Vagina (tissue), 2 donors: ENCODE measurements around the gene LMAN1. TPM values are rescaled to one million over a fixed set of nuclear protein-coding genes. Genes with fewer than 3 reads are reported as not detected.

Experiments used
- DNase-seq, 2 donors: peaks; one replicate each; pipeline ENCODE4 v3.0.0-alpha.2; 2017; ENCODE audit errors: extremely low spot score in 2 of 2
- H3K27ac ChIP-seq: fragments of 200-600 bp; sonication (generic); one replicate; pipeline ENCODE4 v1.5.1; 2019
- H3K27me3 ChIP-seq: fragments of 200-600 bp; sonication (generic); one replicate; pipeline ENCODE4 v1.5.1; 2019
- H3K36me3 ChIP-seq, 2 donors: fragments of 200-600 bp; sonication (generic); one replicate each; pipeline ENCODE4 v1.5.1; 2017 to 2019
- H3K4me1 ChIP-seq: fragments of 200-600 bp; sonication (generic); one replicate; pipeline ENCODE4 v1.5.1; 2019
- H3K4me3 ChIP-seq, 2 donors: fragments of 200-600 bp; sonication (generic); 1 replicate in 1 of 2; 2 replicates in 1 of 2; pipeline ENCODE4 v1.5.1; 2016 to 2019
- H3K9me3 ChIP-seq: fragments of 200-600 bp; sonication (generic); one replicate; pipeline ENCODE4 v1.5.1; 2019
- CTCF ChIP-seq, 3 experiments: fragments of 450-650 bp in 2 of 3; fragments of 200-600 bp in 1 of 3; sonication (generic) in 1 of 3; IDR thresholded peaks; one replicate each; pipeline ENCODE4 v1.5.1; 2017 to 2019; ENCODE audit warnings: antibody characterized with exemption in 3 of 3, mild to moderate bottlenecking in 2 of 3, moderate library complexity in 2 of 3
- POLR2A ChIP-seq, 2 donors: fragments of 450-650 bp; IDR thresholded peaks; one replicate each; pipeline ENCODE4 v1.6.1; 2017; ENCODE audit warnings: antibody characterized with exemption in 2 of 2, mild to moderate bottlenecking in 2 of 2, moderate library complexity in 2 of 2
- POLR2AphosphoS5 ChIP-seq, 2 donors: sonication (generic); formaldehyde crosslinking; IDR thresholded peaks; one replicate each; pipeline ENCODE4 v1.9.0; 2017; ENCODE audit warnings: antibody characterized with exemption in 2 of 2, mild to moderate bottlenecking in 2 of 2, low read depth in 1 of 2; ENCODE audit not compliant: insufficient read depth in 1 of 2
- intact Hi-C: fragments of 100-400 bp; cut with DNase I; formaldehyde crosslinking; loops from one replicate; pipeline ENCODE4 v1.15.1; 2023
- total RNA-seq: library from RNA; depleted of rRNA; stranded (reverse); fragments of >200 nt; gene quantifications from one replicate; pipeline ENCODE4 v1.2.3, GENCODE V29; 2016

The LMAN1 gene
- total RNA-seq, 1 donor from 2014 or later: 52.8 TPM

- Histone ChIP-seq H3K4me3 (no peak overlapping the region), H3K36me3 (peaks cover 0 to 37% of the 10 kb centered on the region in 2 donors), H3K27ac (no peak overlapping the region), H3K4me1 (peaks cover 18% of the 10 kb centered on the region), H3K9me3 (no peaks in the 10 kb centered on the region), H3K27me3 (no peaks in the 10 kb centered on the region)
- intact Hi-C loops: no loop called here
- TF ChIP-seq POLR2AphosphoS5 (IDR thresholded peaks at IDR 0.05; ENCODE audit: insufficient read depth in 1 of 2, low read depth in 1 of 2): no peak
- TF ChIP-seq POLR2A (IDR thresholded peaks at IDR 0.05): no peak
- TF ChIP-seq CTCF (IDR thresholded peaks at IDR 0.05): no peak
- DNase-seq: no peak
Measured at GRCh38 chr18:59354731-59355130, 4.3 kb downstream of the LMAN1 start.

- H3K4me3 ChIP-seq: no peak overlapping the region
- peaks cover 14% of the 10 kb centered on the region for H3K4me1 ChIP-seq
- TF ChIP-seq CTCF (IDR thresholded peaks at IDR 0.05) (no peak), POLR2A (IDR thresholded peaks at IDR 0.05) (no peak), POLR2AphosphoS5 (IDR thresholded peaks at IDR 0.05; ENCODE audit: insufficient read depth in 1 of 2, low read depth in 1 of 2) (no peak)
- DNase-seq: no peak
- no peaks in the 10 kb centered on the region for H3K27me3 ChIP-seq
- intact Hi-C loops: no loop called here
- no peaks in the 10 kb centered on the region for H3K9me3 ChIP-seq
- peaks cover 0 to 49% of the 10 kb centered on the region in 2 donors for H3K36me3 ChIP-seq
- H3K27ac ChIP-seq: no peak overlapping the region
Measured at GRCh38 chr18:59353079-59353680, 5.9 kb downstream of the LMAN1 start.

DNA sequence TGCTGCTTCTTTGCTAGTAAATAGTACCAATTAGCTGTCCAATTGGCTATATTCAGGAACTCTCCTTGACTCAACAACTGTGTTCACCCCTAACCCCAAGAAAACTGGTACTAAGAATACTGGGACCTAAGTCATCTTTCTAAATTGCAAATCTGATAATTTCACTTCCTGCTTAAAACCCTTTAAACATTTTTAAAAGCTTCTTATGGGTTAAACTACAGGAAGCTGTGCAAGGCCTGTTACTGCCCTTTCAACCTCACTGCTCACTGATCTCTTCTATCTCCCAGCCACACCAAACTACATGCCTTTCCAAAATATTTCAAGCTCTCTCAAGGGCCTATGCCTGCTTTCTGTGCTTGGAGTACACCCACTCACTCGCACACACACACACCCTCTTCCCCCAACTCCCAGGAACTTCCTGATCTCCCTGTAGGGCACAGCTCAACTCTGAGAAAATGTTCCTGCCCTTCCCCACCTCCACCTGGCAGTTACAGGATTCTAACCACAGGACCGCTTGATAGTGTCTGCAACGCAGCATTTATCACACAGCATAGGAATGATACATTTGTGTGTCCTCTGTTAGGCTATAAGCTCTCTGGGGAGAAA lies 6.7 kb downstream of the LMAN1 start:
- Histone ChIP-seq H3K27me3 (no peaks in the 10 kb centered on the region), H3K4me1 (peaks cover 5% of the 10 kb centered on the region), H3K9me3 (no peaks in the 10 kb centered on the region), H3K36me3 (peaks cover 0 to 57% of the 10 kb centered on the region in 2 donors), H3K4me3 (no peak overlapping the region), H3K27ac (no peak overlapping the region)
- intact Hi-C loops: no loop called here
- no peak for DNase-seq
- TF ChIP-seq POLR2A (IDR thresholded peaks at IDR 0.05) (no peak), CTCF (IDR thresholded peaks at IDR 0.05) (no peak), POLR2AphosphoS5 (IDR thresholded peaks at IDR 0.05; ENCODE audit: insufficient read depth in 1 of 2, low read depth in 1 of 2) (no peak)

- Histone ChIP-seq H3K4me3 (no peak overlapping the region), H3K36me3 (peaks cover 0 to 77% of the 10 kb centered on the region in 2 donors), H3K27me3 (no peaks in the 10 kb centered on the region), H3K4me1 (no peaks in the 10 kb centered on the region), H3K27ac (no peak overlapping the region), H3K9me3 (no peaks in the 10 kb centered on the region)
- no peak for TF ChIP-seq POLR2AphosphoS5 (IDR thresholded peaks at IDR 0.05; ENCODE audit: insufficient read depth in 1 of 2, low read depth in 1 of 2)
- TF ChIP-seq CTCF (IDR thresholded peaks at IDR 0.05): no peak
- TF ChIP-seq POLR2A (IDR thresholded peaks at IDR 0.05): no peak
- no peak for DNase-seq
- intact Hi-C loops: no loop called here
Measured at GRCh38 chr18:59345556-59345955, 13.5 kb downstream of the LMAN1 start.

GRCh38 chr18:59344996-59345395 lies 14.1 kb downstream of the LMAN1 start:
- Histone ChIP-seq H3K9me3 (no peaks in the 10 kb centered on the region), H3K27me3 (no peaks in the 10 kb centered on the region), H3K4me3 (no peak overlapping the region), H3K36me3 (peaks cover 0 to 82% of the 10 kb centered on the region in 2 donors), H3K27ac (no peak overlapping the region), H3K4me1 (no peaks in the 10 kb centered on the region)
- no peak for TF ChIP-seq POLR2A (IDR thresholded peaks at IDR 0.05)
- TF ChIP-seq CTCF (IDR thresholded peaks at IDR 0.05): no peak
- intact Hi-C loops: no loop called here
- DNase-seq: no peak
